Skeletal muscle tissue (tissue), 4 donors: ENCODE results near the gene VSTM2L. TPM values are rescaled to one million over a fixed set of nuclear protein-coding genes. Genes with fewer than 3 reads are reported as not detected.

Source experiments
- H3K27ac ChIP-seq: one replicate; pipeline ENCODE4 v1.7.0; 2013; ENCODE audit warnings: mild to moderate bottlenecking, low read depth, low read length, inconsistent platforms
- H3K27me3 ChIP-seq, 3 donors: one replicate each; pipeline ENCODE4 v1.7.0; 2013; ENCODE audit warnings: low read length in 3 of 3; ENCODE audit not compliant: control insufficient read depth in 3 of 3, insufficient read depth in 3 of 3
- H3K36me3 ChIP-seq, 3 donors: one replicate each; pipeline ENCODE4 v1.7.0; 2013; ENCODE audit warnings: low read length in 3 of 3; ENCODE audit not compliant: control insufficient read depth in 3 of 3, insufficient read depth in 3 of 3
- H3K4me1 ChIP-seq, 3 donors: one replicate each; pipeline ENCODE4 v1.7.0; 2013; ENCODE audit warnings: low read length in 3 of 3, mild to moderate bottlenecking in 3 of 3; ENCODE audit not compliant: control insufficient read depth in 3 of 3, insufficient read depth in 3 of 3
- H3K4me3 ChIP-seq, 3 donors: one replicate each; pipeline ENCODE4 v1.7.0; 2013; ENCODE audit warnings: low read length in 3 of 3
- H3K9ac ChIP-seq, 3 donors: one replicate each; pipeline ENCODE4 v1.7.0; 2013; ENCODE audit warnings: low read length in 3 of 3, mild to moderate bottlenecking in 3 of 3, moderate library complexity in 2 of 3, low read depth in 1 of 3
- H3K9me3 ChIP-seq, 3 donors: one replicate each; pipeline ENCODE4 v1.7.0; 2013; ENCODE audit warnings: low read length in 3 of 3; ENCODE audit not compliant: control insufficient read depth in 3 of 3
- total RNA-seq: library from RNA; depleted of rRNA; stranded (reverse); fragments of >200 nt; gene quantifications from one replicate; pipeline ENCODE4 v1.2.3, GENCODE V29; 2014
- donor health status: Osteomylitis.

Gene VSTM2L
- total RNA-seq, 1 donor from 2014 or later: not detected

DNA sequence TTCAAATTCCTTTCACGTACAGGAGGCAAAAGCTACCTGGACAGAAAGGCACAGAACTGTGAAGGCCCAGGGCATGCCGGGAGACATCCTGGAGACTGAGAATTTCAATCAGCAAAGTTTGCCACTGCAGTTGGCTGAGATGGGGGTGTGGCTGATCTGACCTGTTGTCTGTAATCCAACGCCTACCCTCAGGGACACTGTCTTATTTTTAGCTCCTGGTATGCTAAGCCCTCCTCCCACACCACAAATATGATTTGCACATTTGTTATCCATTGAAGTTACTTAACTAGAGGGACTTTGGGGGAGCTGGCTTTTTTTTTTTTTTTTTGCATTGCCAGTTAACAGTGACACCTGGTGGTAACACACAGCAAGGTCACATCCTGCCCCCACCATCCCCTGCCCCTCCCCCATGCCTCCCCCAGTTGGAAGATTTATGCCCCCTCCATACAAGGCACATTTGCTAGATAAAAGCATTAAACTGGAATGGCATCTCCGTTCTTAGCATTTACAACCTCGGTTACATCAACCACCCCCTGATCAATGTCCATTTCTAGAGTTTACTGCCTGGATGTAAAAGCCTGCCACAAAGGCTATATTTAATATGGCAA, 90.0 kb downstream of the VSTM2L start:
- Histone ChIP-seq H3K27ac (peak overlapping the region; percentile 73), H3K36me3 (peaks cover 8 to 36% (median 23%) of the 10 kb centered on the region in 3 donors), H3K27me3 (no peaks in the 10 kb centered on the region), H3K4me3 (peak overlapping the region in 1 of 3 donors; percentile 5), H3K4me1 (peaks cover 66 to 84% (median 82%) of the 10 kb centered on the region in 3 donors), H3K9me3 (no peaks in the 10 kb centered on the region), H3K9ac (peak overlapping the region in 2 of 3 donors; percentile 0 to 36)

DNA sequence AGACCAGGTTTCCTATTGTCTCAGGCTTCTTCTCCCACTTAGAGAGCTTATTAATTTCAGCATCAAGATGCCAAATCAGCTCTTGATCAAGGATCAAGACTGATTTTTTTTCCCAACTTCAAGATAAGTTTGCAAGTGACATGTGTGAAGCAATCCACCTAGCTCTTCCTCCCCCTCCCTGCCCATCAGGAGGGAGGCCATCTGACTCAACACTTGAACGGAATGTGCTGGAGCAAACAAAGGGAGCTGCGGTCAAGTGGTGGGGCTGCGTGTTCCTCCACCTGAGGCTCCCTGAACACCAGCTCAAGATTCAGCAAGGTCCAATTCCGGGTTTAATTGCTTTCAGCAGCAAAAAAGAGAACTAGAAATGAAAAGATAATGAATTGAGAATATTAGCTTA, 91.6 kb downstream of the VSTM2L start:
- Histone ChIP-seq H3K9me3 (no peaks in the 10 kb centered on the region), H3K4me1 (peaks cover 55 to 67% (median 67%) of the 10 kb centered on the region in 3 donors), H3K36me3 (peaks cover 13 to 51% (median 39%) of the 10 kb centered on the region in 3 donors), H3K4me3 (no peak overlapping the region), H3K27ac (no peak overlapping the region), H3K9ac (no peak overlapping the region), H3K27me3 (no peaks in the 10 kb centered on the region)

Other genes with a start within 250 kb of the VSTM2L start
- 31.3 TPM for gene CTNNBL1, start 209.1 kb upstream of the VSTM2L start, total RNA-seq
- 22.4 TPM for gene TTI1, start 130.3 kb downstream of the VSTM2L start, total RNA-seq
- 35.5 TPM for gene RPRD1B, start 130.6 kb downstream of the VSTM2L start, total RNA-seq